ENCODE measurements around the gene TMEM231.
"Not testable (repeated sequence)": the region's sequence is repeated elsewhere in the genome, so short reads cannot be mapped to it uniquely, and the experiment has no call there.

TMEM231 gene

GRCh38 chr16:75550211-75550662 lies 5.8 kb downstream of the TMEM231 start:
- Mint-ChIP-seq H3K27me3 (peaks cover 5% of the 10 kb centered on the region), H3K27ac (no peak overlapping the region), H3K4me3 (no peak overlapping the region), H3K36me3 (ENCODE audit: low read depth) (no peaks in the 10 kb centered on the region), H3K9me3 (no peaks in the 10 kb centered on the region), H3K4me1 (ENCODE audit: low read depth) (peaks cover 1% of the 10 kb centered on the region)

- not testable (repeated sequence) for H3K4me3 Mint-ChIP-seq; H3K9me3 Mint-ChIP-seq; H3K36me3 Mint-ChIP-seq (ENCODE audit: low read depth); H3K27ac Mint-ChIP-seq; H3K4me1 Mint-ChIP-seq (ENCODE audit: low read depth); H3K27me3 Mint-ChIP-seq
Observed at GRCh38 chr16:75548456-75548855, 7.6 kb downstream of the TMEM231 start.

GRCh38 chr16:75546293-75546692 lies 9.8 kb downstream of the TMEM231 start:
- Mint-ChIP-seq H3K27ac (no peak overlapping the region), H3K4me3 (no peak overlapping the region), H3K4me1 (ENCODE audit: low read depth) (no peaks in the 10 kb centered on the region), H3K27me3 (no peaks in the 10 kb centered on the region), H3K9me3 (no peaks in the 10 kb centered on the region), H3K36me3 (ENCODE audit: low read depth) (no peaks in the 10 kb centered on the region)

- not testable (repeated sequence) for H3K36me3 Mint-ChIP-seq (ENCODE audit: low read depth); H3K4me3 Mint-ChIP-seq; H3K9me3 Mint-ChIP-seq; H3K27me3 Mint-ChIP-seq; H3K4me1 Mint-ChIP-seq (ENCODE audit: low read depth); H3K27ac Mint-ChIP-seq
Observed at GRCh38 chr16:75545879-75546278, 10.2 kb downstream of the TMEM231 start.

- not testable (repeated sequence) for H3K4me1 Mint-ChIP-seq (ENCODE audit: low read depth); H3K36me3 Mint-ChIP-seq (ENCODE audit: low read depth); H3K27ac Mint-ChIP-seq; H3K4me3 Mint-ChIP-seq; H3K27me3 Mint-ChIP-seq; H3K9me3 Mint-ChIP-seq
Observed at GRCh38 chr16:75542462-75542861, 13.6 kb downstream of the TMEM231 start.

- no peaks in the 10 kb centered on the region for H3K4me1 Mint-ChIP-seq (ENCODE audit: low read depth)
- H3K4me3 Mint-ChIP-seq = no peak overlapping the region
- H3K36me3 Mint-ChIP-seq (ENCODE audit: low read depth) = no peaks in the 10 kb centered on the region
- H3K27ac Mint-ChIP-seq = no peak overlapping the region
- no peaks in the 10 kb centered on the region for H3K27me3 Mint-ChIP-seq
- H3K9me3 Mint-ChIP-seq = no peaks in the 10 kb centered on the region
Observed at GRCh38 chr16:75541236-75541635, 14.8 kb downstream of the TMEM231 start.

GRCh38 chr16:75538882-75539565 lies 17.0 kb downstream of the TMEM231 start:
- not testable (repeated sequence) for H3K4me1 Mint-ChIP-seq (ENCODE audit: low read depth); H3K4me3 Mint-ChIP-seq; H3K27ac Mint-ChIP-seq; H3K9me3 Mint-ChIP-seq; H3K27me3 Mint-ChIP-seq; H3K36me3 Mint-ChIP-seq (ENCODE audit: low read depth)

GRCh38 chr16:75537776-75538175 lies 18.3 kb downstream of the TMEM231 start:
- Mint-ChIP-seq H3K9me3 (no peaks in the 10 kb centered on the region), H3K4me3 (no peak overlapping the region), H3K4me1 (ENCODE audit: low read depth) (no peaks in the 10 kb centered on the region), H3K36me3 (ENCODE audit: low read depth) (no peaks in the 10 kb centered on the region), H3K27ac (no peak overlapping the region), H3K27me3 (no peaks in the 10 kb centered on the region)

GRCh38 chr16:75535901-75536300 lies 20.2 kb downstream of the TMEM231 start, which contains the start of gene CHST5:
Gene CHST5 (minus strand): TSS chr16:75536108. CDS start chr16:75530384, 5,724 bp downstream.
- no peak within 1 kb of the TSS for H3K4me3 Mint-ChIP-seq
- no peak within 1 kb of the TSS for H3K27ac Mint-ChIP-seq
- no peaks in the 10 kb centered on the region for H3K36me3 Mint-ChIP-seq (ENCODE audit: low read depth)
- H3K9me3 Mint-ChIP-seq = no peaks in the 10 kb centered on the region
- H3K27me3 Mint-ChIP-seq = no peaks in the 10 kb centered on the region
- no peaks in the 10 kb centered on the region for H3K4me1 Mint-ChIP-seq (ENCODE audit: low read depth)

GRCh38 chr16:75535211-75535843 lies 20.7 kb downstream of the TMEM231 start:
- no peaks in the 10 kb centered on the region for H3K27me3 Mint-ChIP-seq
- no peak overlapping the region for H3K4me3 Mint-ChIP-seq
- no peaks in the 10 kb centered on the region for H3K4me1 Mint-ChIP-seq (ENCODE audit: low read depth)
- no peaks in the 10 kb centered on the region for H3K9me3 Mint-ChIP-seq
- H3K27ac Mint-ChIP-seq = no peak overlapping the region
- no peaks in the 10 kb centered on the region for H3K36me3 Mint-ChIP-seq (ENCODE audit: low read depth)

GRCh38 chr16:75534560-75535205 lies 21.4 kb downstream of the TMEM231 start:
- Mint-ChIP-seq H3K4me3 (no peak overlapping the region), H3K4me1 (ENCODE audit: low read depth) (no peaks in the 10 kb centered on the region), H3K36me3 (ENCODE audit: low read depth) (no peaks in the 10 kb centered on the region), H3K27ac (no peak overlapping the region), H3K27me3 (no peaks in the 10 kb centered on the region), H3K9me3 (no peaks in the 10 kb centered on the region)

GRCh38 chr16:75532791-75533190 lies 23.3 kb downstream of the TMEM231 start:
- Mint-ChIP-seq H3K36me3 (ENCODE audit: low read depth) (no peaks in the 10 kb centered on the region), H3K27me3 (no peaks in the 10 kb centered on the region), H3K9me3 (no peaks in the 10 kb centered on the region), H3K4me3 (no peak overlapping the region), H3K4me1 (ENCODE audit: low read depth) (no peaks in the 10 kb centered on the region), H3K27ac (no peak overlapping the region)

GRCh38 chr16:75532142-75532765 lies 23.8 kb downstream of the TMEM231 start:
- Mint-ChIP-seq H3K27me3 (no peaks in the 10 kb centered on the region), H3K36me3 (ENCODE audit: low read depth) (no peaks in the 10 kb centered on the region), H3K27ac (no peak overlapping the region), H3K4me1 (ENCODE audit: low read depth) (no peaks in the 10 kb centered on the region), H3K4me3 (no peak overlapping the region), H3K9me3 (no peaks in the 10 kb centered on the region)

- H3K4me1 Mint-ChIP-seq (ENCODE audit: low read depth) = no peaks in the 10 kb centered on the region
- H3K4me3 Mint-ChIP-seq = no peak overlapping the region
- H3K36me3 Mint-ChIP-seq (ENCODE audit: low read depth) = no peaks in the 10 kb centered on the region
- no peaks in the 10 kb centered on the region for H3K27me3 Mint-ChIP-seq
- no peaks in the 10 kb centered on the region for H3K9me3 Mint-ChIP-seq
- H3K27ac Mint-ChIP-seq = no peak overlapping the region
Observed at GRCh38 chr16:75529959-75530358, 26.1 kb downstream of the TMEM231 start.
